ENCODE results near the gene TNXB.
A peak's percentile ranks its signal among the peaks of the same experiment; 100 is the strongest.
"Not testable (repeated sequence)": the region's sequence is repeated elsewhere in the genome, so short reads cannot be mapped to it uniquely, and the experiment has no call there.

TNXB gene

DNA sequence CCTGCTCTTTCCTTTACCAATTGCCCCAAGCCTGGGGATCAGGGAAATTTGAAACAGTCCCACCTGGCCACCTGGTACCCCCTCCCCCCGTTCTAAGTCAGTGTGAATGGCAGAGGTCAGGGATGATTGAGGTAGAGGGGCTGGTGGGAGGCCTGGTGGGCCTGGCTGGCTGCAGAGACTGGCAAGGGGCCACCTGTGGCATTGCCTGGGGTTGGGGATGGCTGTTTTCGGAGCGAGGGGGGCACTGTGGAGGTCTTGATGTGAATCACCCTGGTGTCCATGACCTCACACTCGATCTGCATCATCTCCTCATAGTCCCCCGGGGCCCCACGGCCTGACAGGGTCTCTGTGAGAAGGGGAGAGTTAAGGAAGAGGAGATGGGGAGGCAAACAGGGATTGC lies 6.5 kb upstream of the TNXB start:
- intact Hi-C loops (cut with DNase I), result loop anchor here (5.0 kb wide), 1 partner anchor 37 kb away; the partner anchor contains the start of genes PPT2 and PRRT1
- no peak for DNase-seq

DNA sequence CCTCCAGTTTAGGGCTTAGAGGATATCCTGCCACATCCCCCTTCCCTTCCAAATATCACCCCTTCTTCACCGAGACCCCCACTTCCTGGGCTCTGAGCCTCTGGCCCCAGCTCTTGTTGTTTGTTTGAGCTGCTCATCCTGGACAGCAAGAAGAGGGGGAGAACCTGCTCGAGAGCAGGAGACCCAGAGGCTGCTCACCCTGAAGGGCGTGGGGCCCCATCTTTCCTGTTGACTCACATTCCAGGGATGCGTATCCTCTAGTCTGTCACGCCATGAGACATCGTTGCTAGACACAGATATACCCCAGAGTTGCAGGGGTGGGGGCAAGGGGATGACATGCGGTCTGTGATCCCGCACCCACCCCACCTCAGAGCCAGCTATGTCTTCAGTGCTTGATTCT lies 5.7 kb upstream of the TNXB start:
- DNase-seq, result no peak
- intact Hi-C loops (cut with DNase I), result loop anchor here (5.0 kb wide), 1 partner anchor 38 kb away; the partner anchor contains the start of genes PPT2 and PRRT1

DNA sequence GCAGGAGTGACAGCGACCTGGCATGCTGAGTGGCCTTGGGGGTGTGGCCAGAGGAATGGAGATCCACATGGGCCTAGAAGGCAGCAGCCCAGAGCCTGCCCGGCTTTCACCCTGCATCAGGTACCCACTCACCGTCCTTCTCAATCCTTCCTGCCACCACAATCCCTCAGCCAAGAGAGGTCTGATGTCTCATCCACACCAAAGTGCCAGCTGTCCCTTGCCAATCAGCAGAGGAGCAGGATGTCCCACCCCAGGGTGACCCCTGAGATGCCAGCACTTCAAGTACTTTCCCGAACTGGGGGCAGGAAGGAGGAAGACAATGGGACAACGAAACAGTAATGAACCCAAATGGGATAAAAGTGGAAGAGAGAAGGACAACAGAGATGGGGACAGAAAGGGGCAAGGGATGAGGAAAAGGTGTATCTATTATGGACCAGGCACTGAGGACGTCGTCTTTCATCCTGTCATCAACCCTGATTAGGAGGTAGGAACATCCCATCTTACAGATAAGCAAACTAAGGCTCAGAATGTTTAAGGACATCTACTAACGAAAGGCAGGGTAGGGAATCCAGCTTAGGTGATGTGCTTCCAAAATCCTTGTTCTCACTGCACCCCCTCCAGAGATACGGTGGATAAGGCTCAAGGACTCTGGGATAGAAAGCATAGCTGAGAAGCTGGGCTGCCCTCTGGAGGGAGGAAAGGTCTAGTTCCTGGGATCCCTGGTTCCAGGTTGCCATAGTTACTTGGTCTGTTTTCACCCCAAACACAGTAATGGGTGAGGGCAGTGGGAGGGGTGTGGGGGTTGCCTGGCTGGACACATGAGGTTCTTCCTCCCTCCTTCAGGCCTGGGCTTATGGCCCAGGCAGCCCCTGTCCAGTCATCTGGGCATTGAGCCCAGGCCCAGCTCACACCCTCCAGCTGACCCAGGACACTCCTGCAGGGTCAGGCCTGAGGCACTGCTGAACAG lies 4.5 kb upstream of the TNXB start:
- intact Hi-C loops (cut with DNase I), result no loop called here
- peak in 7 of 10 donors; percentile 39 to 82 (median 54) for DNase-seq

DNA sequence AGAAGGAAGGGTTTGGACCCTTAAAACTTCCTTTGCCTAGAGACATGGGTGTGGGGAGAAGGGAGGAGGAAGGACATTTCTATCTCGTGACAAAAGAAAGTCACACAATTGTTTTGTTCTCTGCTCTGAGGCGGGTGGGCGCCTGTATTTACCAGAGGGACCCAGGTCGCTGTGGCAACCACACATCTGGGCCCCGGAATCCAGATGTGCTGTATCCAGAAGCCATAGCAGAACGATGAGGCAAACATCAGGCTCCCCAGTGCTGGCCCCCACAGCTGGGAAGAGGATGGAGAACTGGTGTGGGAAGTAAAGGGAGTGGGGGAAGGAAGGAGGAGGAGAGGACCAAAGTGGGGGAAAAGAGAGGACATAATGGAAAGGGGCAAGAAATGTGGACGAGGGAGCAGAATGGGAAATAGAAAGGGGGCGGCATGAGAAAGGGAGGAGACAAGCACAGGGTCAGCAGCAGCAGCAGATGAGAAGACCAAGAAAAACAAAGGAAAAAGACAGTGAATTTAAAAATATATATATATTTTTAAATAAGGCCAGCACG lies 3.4 kb upstream of the TNXB start:
- intact Hi-C loops (cut with DNase I), result no loop called here
- DNase-seq, result no peak

DNA sequence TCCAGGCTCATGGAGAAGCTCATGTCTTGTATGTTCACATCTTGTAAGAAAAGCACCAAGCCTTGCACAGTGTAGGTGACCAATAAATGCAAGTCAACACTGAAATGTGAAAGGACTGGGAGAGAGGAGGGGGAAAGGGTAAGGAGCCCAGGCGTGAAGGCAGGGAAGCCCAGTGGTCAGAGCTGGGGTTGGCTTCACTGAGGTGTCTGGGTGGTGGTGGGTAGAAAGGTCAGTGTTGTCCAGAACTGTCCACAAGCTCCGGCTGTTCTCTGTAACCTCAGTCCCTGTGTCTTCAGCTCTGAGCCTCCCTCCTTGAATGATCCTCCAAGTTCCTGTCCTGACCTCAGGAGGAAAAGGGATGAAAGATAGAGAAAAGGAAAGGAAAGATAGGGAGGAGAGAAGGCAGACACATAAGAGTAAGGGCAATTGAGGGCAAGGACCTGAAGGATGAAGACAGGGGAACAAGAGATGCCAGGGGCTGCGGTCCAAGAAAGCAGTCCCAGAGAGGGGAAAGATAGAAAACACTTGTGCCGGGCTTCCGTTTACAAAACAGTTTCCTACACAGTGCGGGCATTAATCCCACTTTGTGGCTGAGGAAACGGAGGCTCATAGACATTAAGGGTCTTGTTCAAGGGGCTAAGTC lies 2.4 kb upstream of the TNXB start:
- DNase-seq, result peak in 1 of 10 donors; percentile 34
- intact Hi-C loops (cut with DNase I), result no loop called here

DNA sequence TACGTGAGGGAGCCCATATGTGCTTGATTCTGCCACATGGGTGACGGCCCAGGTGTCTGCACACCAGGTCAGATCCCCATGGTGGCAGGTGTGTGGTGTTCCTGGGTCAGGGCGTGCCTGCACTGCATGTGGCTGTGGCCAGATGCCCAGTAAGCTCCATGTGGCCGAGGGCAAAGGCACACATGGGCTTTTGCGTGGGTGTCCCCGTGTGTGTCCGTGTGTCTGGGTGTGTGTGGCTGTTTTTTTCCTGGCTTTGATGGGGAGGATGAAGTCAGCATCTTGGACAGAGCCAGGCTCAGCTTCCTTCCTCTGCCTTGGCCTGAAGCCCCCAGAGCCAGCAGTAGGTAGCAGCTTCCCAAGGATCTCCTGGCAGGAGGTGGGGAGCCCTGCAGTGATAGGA lies 1.5 kb upstream of the TNXB start:
- intact Hi-C loops (cut with DNase I), result no loop called here

DNA sequence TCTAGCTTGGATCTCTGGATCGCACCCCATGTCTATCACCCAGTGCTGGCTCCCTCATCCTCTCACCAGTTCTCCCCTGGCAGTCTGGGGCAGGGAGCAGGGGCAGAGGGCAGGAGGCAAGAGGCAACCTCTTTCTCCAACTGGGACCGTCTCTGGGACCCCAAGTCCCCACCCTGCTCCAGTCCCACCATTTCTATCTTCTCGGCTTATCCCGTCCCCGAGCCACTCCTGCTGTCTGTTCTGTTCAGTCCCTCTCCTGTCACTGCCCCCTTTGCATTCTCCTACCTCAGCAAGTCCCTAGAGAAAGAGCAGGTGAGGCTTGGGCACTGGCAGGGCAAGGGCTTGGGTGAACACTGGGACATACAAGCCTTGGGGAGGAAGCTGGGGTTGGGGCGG lies 625 bp upstream of the TNXB start:
- peak in 1 of 10 donors; percentile 51 for DNase-seq
- intact Hi-C loops (cut with DNase I), result no loop called here

More for the DNA sequence above, 1.5 kb upstream of the TNXB start:
- peak in 1 of 10 donors; percentile 65 for DNase-seq

DNA sequence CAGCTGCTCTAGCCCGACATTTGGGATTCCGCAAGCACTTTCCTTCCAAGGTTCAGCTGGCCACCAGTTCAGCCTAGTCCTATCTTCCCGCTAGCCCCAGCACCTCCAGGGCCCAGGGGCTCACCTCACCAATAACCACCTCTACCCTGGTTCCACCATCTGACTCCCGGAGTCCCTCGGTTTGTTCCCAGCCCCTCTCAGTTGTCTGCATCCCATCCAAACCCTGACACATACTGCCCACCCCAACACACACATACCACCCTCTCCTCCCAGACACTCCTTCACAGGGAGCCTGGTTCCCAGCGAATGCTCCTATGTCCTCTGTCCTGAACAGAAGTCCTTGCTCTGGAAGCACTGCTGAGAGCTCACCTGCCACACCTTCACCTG lies 418 bp downstream of the TNXB start:
- no peak for DNase-seq
- intact Hi-C loops (cut with DNase I), result no loop called here

DNA sequence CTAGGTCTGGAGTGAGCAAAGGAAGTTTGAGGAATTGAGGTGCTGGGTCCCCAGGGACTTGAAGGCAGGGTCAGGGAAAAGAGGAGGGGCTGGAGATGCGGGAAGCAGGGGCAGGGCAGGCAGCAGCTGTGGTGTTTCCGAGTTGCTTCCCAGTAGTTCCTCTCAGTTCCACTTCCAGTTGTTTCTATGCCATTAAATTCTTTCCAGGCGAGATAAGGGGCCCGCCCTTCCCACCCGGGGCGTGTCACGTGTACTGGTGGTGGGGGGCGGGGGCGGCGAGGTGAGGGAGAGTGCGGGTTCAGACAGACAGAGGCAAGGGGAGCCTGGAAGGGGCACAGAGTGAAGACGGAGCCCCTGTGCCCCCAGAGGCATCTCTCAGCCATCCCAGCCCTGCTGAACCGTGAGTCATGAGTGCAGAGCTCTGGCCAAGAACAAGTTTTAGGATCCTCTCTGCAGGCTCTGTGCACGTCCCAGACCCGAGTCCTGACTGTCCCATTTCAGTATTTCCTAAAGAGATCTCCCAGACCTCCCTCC lies 977 bp downstream of the TNXB start:
- intact Hi-C loops (cut with DNase I), result no loop called here
- DNase-seq, result no peak

DNA sequence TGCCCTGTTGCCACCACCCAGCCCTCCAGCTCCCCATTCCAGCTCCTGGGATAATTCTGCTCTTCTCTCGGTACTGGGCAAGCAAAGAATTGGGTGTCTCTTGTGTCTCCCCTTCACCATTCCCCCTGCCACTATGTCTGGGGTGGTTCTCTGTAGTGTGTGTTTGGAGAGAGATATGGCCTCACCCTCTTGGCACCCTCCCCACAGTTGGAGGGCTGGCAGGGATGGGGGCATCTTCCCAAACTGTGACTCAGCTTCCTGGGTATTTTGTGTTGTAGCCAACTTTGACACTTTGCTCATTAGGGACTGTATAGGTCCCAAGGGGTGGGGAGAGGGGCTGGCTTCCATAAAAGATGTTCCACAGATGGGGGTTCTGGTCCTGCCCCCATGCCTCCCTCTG lies 1.7 kb downstream of the TNXB start:
- intact Hi-C loops (cut with DNase I), result no loop called here
- peak in 1 of 10 donors; percentile 18 for DNase-seq

DNA sequence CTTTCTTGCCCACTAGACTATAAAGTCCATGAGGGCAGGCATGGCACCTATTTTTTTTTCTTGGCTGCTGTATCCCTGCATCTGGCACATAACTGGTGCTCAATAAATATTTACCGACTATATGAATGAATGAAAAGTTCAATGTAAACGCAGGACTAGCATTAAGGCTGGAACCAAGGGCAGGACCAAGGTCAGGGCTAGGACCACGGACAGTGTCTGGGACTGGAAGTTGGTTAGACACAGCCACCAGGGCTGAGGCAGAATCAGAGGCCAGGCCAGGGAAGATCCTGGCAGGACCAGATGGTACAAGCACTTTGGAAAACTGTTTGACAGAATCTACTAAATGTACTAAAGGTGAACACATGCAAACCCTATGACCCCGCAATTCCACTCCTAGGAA lies 3.7 kb downstream of the TNXB start:
- intact Hi-C loops (cut with DNase I), result no loop called here
- DNase-seq, result no peak

DNA sequence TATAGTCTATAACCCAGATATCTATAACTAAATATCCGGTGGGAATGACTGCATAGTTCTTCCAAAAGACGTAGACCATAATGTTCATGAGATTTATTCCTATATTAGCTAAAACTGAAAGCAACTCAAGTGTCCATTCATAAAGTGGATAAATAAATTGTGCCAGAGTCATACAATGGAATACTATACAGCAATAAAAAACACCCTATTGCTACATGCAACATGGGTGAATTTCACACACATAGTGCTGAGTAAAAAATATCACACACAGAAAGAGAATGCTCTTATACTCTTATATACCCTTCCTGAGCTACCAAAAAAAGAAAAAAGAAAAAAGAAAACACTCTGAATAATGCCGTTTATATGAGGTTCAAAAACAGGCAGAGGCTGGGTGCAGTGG lies 6.9 kb downstream of the TNXB start:
- DNase-seq, result no peak
- intact Hi-C loops (cut with DNase I), result no loop called here

DNA sequence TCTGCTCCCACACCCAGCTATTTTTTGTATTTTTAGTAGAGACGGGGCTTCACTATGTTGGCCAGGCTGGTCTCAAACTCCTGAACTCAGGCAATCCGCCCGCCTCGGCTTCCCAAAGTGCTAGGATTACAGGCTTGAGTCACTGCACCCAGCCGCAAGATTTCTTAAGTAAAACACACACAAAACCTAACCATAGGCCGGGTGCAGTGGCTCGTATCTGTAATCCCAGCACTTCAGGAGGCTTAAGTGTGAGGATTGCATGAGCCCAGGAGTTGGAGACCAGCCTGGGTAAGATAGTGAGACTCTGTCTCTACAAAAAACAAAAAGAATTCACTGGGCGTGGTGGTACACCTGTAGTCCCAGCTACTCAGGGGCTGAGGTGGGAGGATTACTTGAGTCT lies 8.9 kb downstream of the TNXB start:
- intact Hi-C loops (cut with DNase I); DNase-seq: not testable (repeated sequence)

DNA sequence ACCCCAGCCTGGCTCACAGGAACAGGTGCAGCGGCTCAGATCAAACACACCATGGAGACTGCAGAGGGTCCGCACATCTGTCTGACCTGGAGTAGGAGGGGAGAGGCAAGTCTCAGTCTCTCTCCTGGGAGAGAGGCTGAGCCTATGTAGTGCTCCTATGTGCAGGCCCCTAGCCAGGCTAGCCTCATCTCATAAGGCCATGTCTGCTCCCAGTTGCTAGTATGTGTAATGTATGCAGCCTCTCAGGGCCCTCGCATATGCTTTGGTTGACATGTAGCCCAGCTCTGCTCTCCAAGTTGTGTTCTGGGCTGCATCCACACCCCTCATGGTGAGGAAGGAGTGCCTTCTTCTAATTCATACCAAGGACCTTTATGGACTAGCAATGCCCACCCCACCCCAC lies 11.8 kb downstream of the TNXB start:
- intact Hi-C loops (cut with DNase I), result no loop called here
- no peak for DNase-seq

DNA sequence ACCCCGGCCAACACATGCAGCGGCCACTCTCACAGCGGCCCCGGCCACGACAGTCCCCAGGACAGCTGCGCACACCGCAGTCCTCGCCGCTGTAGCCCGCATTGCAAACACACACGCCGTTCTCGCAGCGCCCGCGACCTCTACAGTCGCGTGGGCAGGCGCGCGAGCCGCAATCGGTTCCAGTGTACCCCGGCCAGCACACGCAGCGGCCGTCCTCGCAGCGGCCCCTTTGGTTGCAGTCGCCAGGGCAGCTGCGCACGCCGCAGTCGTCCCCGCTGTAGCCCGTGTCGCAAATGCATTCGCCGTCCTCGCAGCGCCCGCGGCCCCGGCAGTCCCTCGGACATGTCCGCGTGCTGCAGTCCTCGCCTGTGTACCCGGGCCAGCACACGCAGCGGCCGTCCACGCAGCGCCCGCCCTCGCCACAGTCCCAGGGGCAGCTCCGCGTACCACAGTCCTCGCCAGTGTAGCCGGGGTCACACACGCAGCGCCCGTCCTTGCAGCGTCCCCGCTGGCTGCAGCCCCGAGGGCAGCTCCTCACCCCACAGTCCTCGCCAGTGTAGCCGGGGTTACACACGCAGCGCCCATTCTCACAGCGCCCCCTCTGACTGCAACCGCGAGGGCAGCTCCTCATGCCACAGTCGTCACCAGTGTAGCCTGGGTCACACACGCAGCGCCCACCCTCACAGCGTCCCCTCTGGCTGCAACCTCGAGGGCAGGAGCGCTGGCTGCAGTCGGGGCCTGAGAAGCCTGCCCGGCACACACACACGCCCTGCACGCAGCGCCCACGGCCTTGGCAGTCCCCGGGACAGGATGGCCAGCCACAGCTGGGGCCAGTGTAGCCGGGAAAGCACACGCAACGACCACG lies 12.5 kb downstream of the TNXB start:
- intact Hi-C loops (cut with DNase I), result no loop called here
- DNase-seq, result no peak

DNA sequence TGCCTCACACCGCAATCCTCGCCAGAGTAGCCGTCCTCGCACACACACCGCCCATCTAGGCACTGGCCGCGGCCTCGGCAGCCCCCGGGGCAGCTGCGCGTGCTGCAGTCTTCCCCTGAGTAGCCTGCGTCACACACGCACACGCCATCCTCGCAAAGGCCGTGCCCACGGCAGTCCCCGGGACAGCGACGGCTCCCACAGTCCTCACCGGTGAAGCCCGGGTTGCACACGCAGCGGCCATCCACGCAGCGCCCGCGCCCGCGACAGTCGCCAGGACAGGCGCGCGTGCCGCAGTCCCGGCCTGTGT lies 13.1 kb downstream of the TNXB start:
- no peak for DNase-seq

DNA sequence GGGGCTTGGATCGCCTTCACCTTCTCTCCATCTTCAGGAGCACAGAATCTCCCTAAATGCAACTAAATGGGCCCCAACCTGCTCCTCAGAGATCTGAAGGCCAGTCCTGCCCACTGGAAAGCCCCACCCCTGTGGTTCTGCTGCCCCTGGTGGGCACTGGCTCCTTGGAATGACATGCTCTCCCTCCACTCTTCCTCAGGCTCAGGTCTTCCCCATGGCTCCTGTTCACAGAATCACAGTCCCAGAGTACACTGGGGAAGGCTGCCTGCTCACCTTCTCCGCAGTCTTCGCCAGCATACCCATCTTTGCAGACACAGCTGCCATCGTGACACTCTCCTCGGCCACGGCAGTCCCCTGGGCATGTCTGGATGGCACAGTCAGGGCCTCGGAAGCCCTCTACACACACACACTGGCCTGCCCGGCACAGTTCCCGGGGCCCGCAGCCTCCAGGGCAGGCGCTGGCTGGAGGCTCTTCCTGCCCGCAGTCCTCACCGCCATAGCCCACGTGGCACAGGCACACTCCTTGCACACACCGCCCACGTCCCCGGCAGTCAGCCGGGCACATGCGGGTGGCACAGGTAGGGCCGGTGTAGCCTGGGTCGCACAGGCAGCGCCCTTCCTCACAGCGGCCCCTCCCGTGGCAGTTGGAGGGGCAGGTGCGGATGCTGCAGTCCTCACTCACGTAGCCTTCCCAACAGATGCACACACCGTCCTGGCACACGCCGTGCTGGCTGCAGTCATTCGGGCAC lies 13.6 kb downstream of the TNXB start:
- DNase-seq, result no peak
- intact Hi-C loops (cut with DNase I), result no loop called here

More for the DNA sequence above, 13.1 kb downstream of the TNXB start:
- intact Hi-C loops (cut with DNase I), result no loop called here

DNA sequence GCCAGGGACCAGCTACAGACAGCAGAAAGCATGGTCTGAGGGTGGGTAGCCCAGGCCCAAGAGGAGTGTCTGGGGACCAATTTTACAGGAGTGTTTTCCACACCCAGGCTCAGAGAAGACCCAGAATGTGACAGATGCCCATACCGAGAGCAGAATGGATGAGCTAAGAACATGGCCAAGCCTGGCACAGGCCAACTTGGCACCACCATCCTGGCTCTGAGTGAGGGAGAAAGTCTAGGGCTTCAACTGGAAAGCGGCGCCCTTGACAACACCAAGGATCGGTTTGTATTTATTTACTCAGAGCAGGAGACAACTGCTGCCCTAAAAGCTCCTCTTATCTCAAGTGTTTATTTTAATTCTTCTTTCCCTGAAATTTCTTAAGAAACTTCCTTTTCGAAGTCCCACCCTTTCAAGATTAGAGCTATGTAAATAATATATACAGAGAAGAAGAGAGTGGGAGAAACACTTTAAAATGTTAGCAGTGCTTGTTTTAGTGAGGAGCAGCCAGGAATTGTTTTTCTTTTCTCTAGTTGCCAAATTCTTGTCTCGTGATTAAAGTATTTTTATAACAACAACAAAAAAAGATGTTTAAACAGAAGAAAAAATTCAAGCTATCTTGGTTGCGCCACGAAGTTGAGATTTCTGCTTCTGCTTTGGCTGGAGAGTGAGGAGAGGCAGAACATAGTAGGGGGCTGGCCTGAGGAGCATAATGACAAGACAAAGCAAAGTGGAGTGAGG lies 16.2 kb downstream of the TNXB start:
- intact Hi-C loops (cut with DNase I), result no loop called here
- DNase-seq, result peak in 5 of 10 donors; percentile 28 to 79 (median 38)
